ENCODE measurements around the gene KCTD16. TPM values are rescaled to one million over a fixed set of nuclear protein-coding genes. Genes with fewer than 3 reads are reported as not detected.

Gene KCTD16
- total RNA-seq, 4 donors from 2014 or later, result not detected

- Histone ChIP-seq H3K27ac (no peak overlapping the region), H3K36me3 (no peaks in the 10 kb centered on the region), H3K27me3 (no peaks in the 10 kb centered on the region), H3K4me3 (no peak overlapping the region), H3K9me3 (no peaks in the 10 kb centered on the region), H3K4me1 (no peaks in the 10 kb centered on the region)
- no peak for DNase-seq
- TF ChIP-seq CTCF (IDR thresholded peaks at IDR 0.05), result no peak
- TF ChIP-seq POLR2A (IDR thresholded peaks at IDR 0.05), result no peak
- 83 to 90% methylated on average over 1 of the region's 1 CpG for WGBS, 2 donors
- intact Hi-C loops (cut with DNase I), result no loop called here
Observed at GRCh38 chr5:144429905-144430304, 259.2 kb downstream of the KCTD16 start.

DNA sequence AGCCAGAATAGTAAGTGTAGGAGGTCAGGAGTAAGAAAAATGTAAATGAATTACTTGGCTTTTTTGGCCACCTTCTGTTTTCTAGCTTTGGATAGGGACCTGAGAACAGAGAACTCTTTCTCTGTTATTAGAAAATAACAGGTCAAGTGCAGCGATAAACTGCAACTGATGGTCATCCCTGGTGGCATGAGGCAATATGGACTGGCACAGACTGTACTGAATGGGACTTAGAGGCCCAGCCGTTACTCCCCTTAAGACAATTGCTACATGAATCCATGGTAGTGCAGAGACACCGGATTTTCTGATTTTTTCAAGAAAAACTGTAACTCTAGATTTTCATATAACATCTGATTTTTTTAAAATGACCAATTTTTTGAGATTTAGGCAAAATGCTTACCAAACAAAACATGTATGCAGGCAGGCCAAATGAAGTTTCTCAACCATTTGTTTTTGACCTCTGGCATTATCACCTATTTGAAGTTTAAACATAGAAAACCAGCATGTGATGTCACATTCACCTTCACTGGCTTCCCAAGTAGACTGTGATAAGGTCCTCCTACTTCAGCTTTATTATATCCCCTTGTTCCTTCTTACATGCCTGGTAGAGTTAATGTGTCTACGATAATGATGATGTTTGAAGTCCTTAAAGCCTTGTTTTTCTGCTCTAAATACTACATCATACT, 262.6 kb downstream of the KCTD16 start:
- Histone ChIP-seq H3K4me1 (no peaks in the 10 kb centered on the region), H3K9me3 (no peaks in the 10 kb centered on the region), H3K36me3 (no peaks in the 10 kb centered on the region), H3K27me3 (no peaks in the 10 kb centered on the region), H3K4me3 (no peak overlapping the region), H3K27ac (no peak overlapping the region)
- no peak for DNase-seq
- WGBS, 2 donors, result 72 to 74% methylated on average over 4 of the region's 4 CpGs
- intact Hi-C loops (cut with DNase I), result no loop called here
- no peak for TF ChIP-seq CTCF (IDR thresholded peaks at IDR 0.05)
- no peak for TF ChIP-seq POLR2A (IDR thresholded peaks at IDR 0.05)

- H3K9me3 ChIP-seq, result no peaks in the 10 kb centered on the region
- H3K4me3 ChIP-seq, result no peak overlapping the region
- no peaks in the 10 kb centered on the region for H3K27me3 ChIP-seq
- no peaks in the 10 kb centered on the region for H3K4me1 ChIP-seq
- H3K36me3 ChIP-seq, result no peaks in the 10 kb centered on the region
- H3K27ac ChIP-seq, result no peak overlapping the region
- intact Hi-C loops (cut with DNase I), result no loop called here
- TF ChIP-seq CTCF (IDR thresholded peaks at IDR 0.05) (no peak), POLR2A (IDR thresholded peaks at IDR 0.05) (no peak)
- 61 to 74% methylated on average over 3 of the region's 3 CpGs for WGBS, 2 donors
- DNase-seq, result no peak
Observed at GRCh38 chr5:144433893-144434292, 263.2 kb downstream of the KCTD16 start.

DNA sequence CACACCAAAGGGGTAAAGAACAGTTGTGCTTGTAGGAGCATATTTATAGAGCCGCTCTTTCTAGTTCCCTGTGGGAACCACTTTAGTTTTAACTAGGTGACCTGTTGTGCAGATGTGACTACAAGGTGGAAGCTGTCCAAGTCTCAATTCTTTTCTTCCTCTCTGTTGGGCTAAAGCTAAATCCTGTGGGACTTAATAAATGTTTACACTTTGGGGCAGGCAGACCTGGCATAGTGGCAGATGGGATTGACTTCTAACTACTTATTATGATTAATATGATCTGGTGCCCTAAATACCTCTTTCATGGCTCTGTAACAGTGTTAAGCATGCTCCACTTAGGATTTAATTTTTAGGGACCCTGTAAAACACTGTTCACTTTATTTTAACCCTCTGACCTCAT, 265.3 kb downstream of the KCTD16 start:
- Histone ChIP-seq H3K36me3 (no peaks in the 10 kb centered on the region), H3K4me3 (no peak overlapping the region), H3K27me3 (no peaks in the 10 kb centered on the region), H3K9me3 (no peaks in the 10 kb centered on the region), H3K4me1 (no peaks in the 10 kb centered on the region), H3K27ac (no peak overlapping the region)
- 27 to 50% methylated on average over 1 of the region's 1 CpG for WGBS, 2 donors
- TF ChIP-seq POLR2A (IDR thresholded peaks at IDR 0.05) (no peak), CTCF (IDR thresholded peaks at IDR 0.05) (no peak)
- DNase-seq, result no peak
- intact Hi-C loops (cut with DNase I), result no loop called here

DNA sequence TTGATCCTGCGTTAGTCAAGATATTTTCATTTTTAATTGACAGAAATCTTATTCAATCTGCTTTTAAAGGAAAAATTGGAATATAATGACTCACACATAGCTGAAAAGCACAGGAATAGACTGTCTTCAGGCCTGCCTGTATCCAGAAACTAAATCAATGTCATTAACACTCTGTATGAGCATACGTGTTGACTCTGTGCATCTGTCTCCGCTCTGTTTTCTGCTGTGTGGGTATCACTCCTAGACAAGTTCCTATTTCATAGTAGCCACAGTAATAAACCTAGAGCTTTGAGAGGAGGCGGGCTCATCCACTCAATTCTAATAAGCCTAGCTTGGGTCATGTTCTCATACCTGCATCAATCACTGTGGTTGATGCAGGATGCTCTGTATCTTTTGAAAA, 267.6 kb downstream of the KCTD16 start:
- no peak overlapping the region for H3K27ac ChIP-seq
- DNase-seq, result no peak
- WGBS, 2 donors, result 75 to 87% methylated on average over 4 of the region's 4 CpGs

More for the DNA sequence above, 267.6 kb downstream of the KCTD16 start:
- TF ChIP-seq POLR2A (IDR thresholded peaks at IDR 0.05), result no peak
- TF ChIP-seq CTCF (IDR thresholded peaks at IDR 0.05), result no peak
- Histone ChIP-seq H3K36me3 (no peaks in the 10 kb centered on the region), H3K27me3 (no peaks in the 10 kb centered on the region), H3K4me3 (no peak overlapping the region), H3K9me3 (no peaks in the 10 kb centered on the region), H3K4me1 (no peaks in the 10 kb centered on the region)
- intact Hi-C loops (cut with DNase I), result no loop called here
